ENCODE data around the gene WNT9B.
A peak's percentile ranks its signal among the peaks of the same experiment; 100 is the strongest.

WNT9B gene

GRCh38 chr17:46929413-46929812, 78.0 kb downstream of the WNT9B start:
- no peaks in the 10 kb centered on the region for H3K27me3 ChIP-seq (ENCODE audit: control insufficient read depth in 1 of 2, insufficient read depth in 1 of 2, low read length in 2 of 2)
- no peak overlapping the region for H3K4ac ChIP-seq (ENCODE audit: low read depth in 1 of 2, low read length in 2 of 2)
- H4K91ac ChIP-seq (ENCODE audit: low read length) = no peak overlapping the region
- H2BK5ac ChIP-seq (ENCODE audit: low read depth, low read length, poor library complexity, severe bottlenecking) = no peak overlapping the region
- H2AFZ ChIP-seq (ENCODE audit: low read depth, low read length) = no peak overlapping the region
- no peak overlapping the region for H3K23ac ChIP-seq (ENCODE audit: low read length in 2 of 2)
- 29% methylated on average over 2 of the region's 6 CpGs for WGBS
- H3K4me2 ChIP-seq (ENCODE audit: low read length, poor library complexity, severe bottlenecking) = no peak overlapping the region
- peak overlapping the region; percentile 27 for H3K9ac ChIP-seq (ENCODE audit: low read length)
- H2BK15ac ChIP-seq (ENCODE audit: low read depth, poor library complexity, severe bottlenecking) = no peak overlapping the region
- H3K27ac ChIP-seq (ENCODE audit: low read length, poor library complexity, severe bottlenecking) = no peak overlapping the region
- H4K8ac ChIP-seq (ENCODE audit: low read length) = no peak overlapping the region
- H3K4me3 ChIP-seq (ENCODE audit: insufficient read depth in 1 of 2, low read depth in 1 of 2, low read length in 2 of 2) = no peak overlapping the region
- H3K79me1 ChIP-seq (replicated peaks; ENCODE audit: low read length, poor library complexity, severe bottlenecking) = peaks cover 28% of the 10 kb centered on the region
- no peaks in the 10 kb centered on the region for H3K9me3 ChIP-seq (ENCODE audit: control insufficient read depth, low read length)
- no peak overlapping the region for H3K14ac ChIP-seq (ENCODE audit: low read length in 2 of 2)
- no peak overlapping the region for H3K18ac ChIP-seq (ENCODE audit: low read depth in 1 of 2, low read length in 2 of 2)
- H2BK12ac ChIP-seq (ENCODE audit: low read length in 2 of 2) = no peak overlapping the region
- H2BK120ac ChIP-seq (ENCODE audit: low read depth, low read length) = no peak overlapping the region
- peak; percentile 83 for DNase-seq
- peaks cover 28 to 61% of the 10 kb centered on the region in 2 experiments for H3K36me3 ChIP-seq (ENCODE audit: control insufficient read depth in 1 of 2, insufficient read depth in 2 of 2, low read depth in 1 of 2, low read length in 2 of 2)
- H3K4me1 ChIP-seq (ENCODE audit: control insufficient read depth, insufficient read depth, low read depth, low read length) = peaks cover 3% of the 10 kb centered on the region
- no peak overlapping the region for H2AK5ac ChIP-seq (ENCODE audit: low read length, severe bottlenecking)

- Histone ChIP-seq H3K27ac (ENCODE audit: low read length, poor library complexity, severe bottlenecking) (no peak overlapping the region), H2BK5ac (ENCODE audit: low read depth, low read length, poor library complexity, severe bottlenecking) (no peak overlapping the region), H4K91ac (ENCODE audit: low read length) (no peak overlapping the region), H4K8ac (ENCODE audit: low read length) (no peak overlapping the region), H3K27me3 (ENCODE audit: control insufficient read depth in 1 of 2, insufficient read depth in 1 of 2, low read length in 2 of 2) (no peaks in the 10 kb centered on the region), H3K4ac (ENCODE audit: low read depth in 1 of 2, low read length in 2 of 2) (no peak overlapping the region), H2BK12ac (ENCODE audit: low read length in 2 of 2) (no peak overlapping the region), H2AFZ (ENCODE audit: low read depth, low read length) (no peak overlapping the region), H3K36me3 (ENCODE audit: control insufficient read depth in 1 of 2, insufficient read depth in 2 of 2, low read depth in 1 of 2, low read length in 2 of 2) (peaks cover 33 to 67% of the 10 kb centered on the region in 2 experiments), H3K18ac (ENCODE audit: low read depth in 1 of 2, low read length in 2 of 2) (no peak overlapping the region), H2BK120ac (ENCODE audit: low read depth, low read length) (no peak overlapping the region), H2AK5ac (ENCODE audit: low read length, severe bottlenecking) (no peak overlapping the region), H3K14ac (ENCODE audit: low read length in 2 of 2) (no peak overlapping the region), H3K4me3 (ENCODE audit: insufficient read depth in 1 of 2, low read depth in 1 of 2, low read length in 2 of 2) (no peak overlapping the region), H3K4me2 (ENCODE audit: low read length, poor library complexity, severe bottlenecking) (no peak overlapping the region), H2BK15ac (ENCODE audit: low read depth, poor library complexity, severe bottlenecking) (no peak overlapping the region), H3K9me3 (ENCODE audit: control insufficient read depth, low read length) (no peaks in the 10 kb centered on the region), H3K9ac (ENCODE audit: low read length) (no peak overlapping the region), H3K23ac (ENCODE audit: low read length in 2 of 2) (no peak overlapping the region), H3K4me1 (ENCODE audit: control insufficient read depth, insufficient read depth, low read depth, low read length) (peaks cover 3% of the 10 kb centered on the region), H3K79me1 (replicated peaks; ENCODE audit: low read length, poor library complexity, severe bottlenecking) (peaks cover 33% of the 10 kb centered on the region)
- DNase-seq = no peak
- 97% methylated on average over 4 of the region's 4 CpGs for WGBS
Measured at GRCh38 chr17:46930051-46930450, 78.7 kb downstream of the WNT9B start.

- DNase-seq = no peak
- no peak overlapping the region for H2BK5ac ChIP-seq (ENCODE audit: low read depth, low read length, poor library complexity, severe bottlenecking)
- H3K9me3 ChIP-seq (ENCODE audit: control insufficient read depth, low read length) = no peaks in the 10 kb centered on the region
- WGBS = 52% methylated on average over 3 of the region's 4 CpGs
- no peak overlapping the region for H3K27ac ChIP-seq (ENCODE audit: low read length, poor library complexity, severe bottlenecking)
- H4K91ac ChIP-seq (ENCODE audit: low read length) = no peak overlapping the region
- H3K4me3 ChIP-seq (ENCODE audit: insufficient read depth in 1 of 2, low read depth in 1 of 2, low read length in 2 of 2) = no peak overlapping the region
- H3K79me1 ChIP-seq (replicated peaks; ENCODE audit: low read length, poor library complexity, severe bottlenecking) = peaks cover 47% of the 10 kb centered on the region
- H3K4me2 ChIP-seq (ENCODE audit: low read length, poor library complexity, severe bottlenecking) = no peak overlapping the region
- no peak overlapping the region for H3K14ac ChIP-seq (ENCODE audit: low read length in 2 of 2)
- peak overlapping the region; percentile 9 for H3K9ac ChIP-seq (ENCODE audit: low read length)
- no peak overlapping the region for H2BK15ac ChIP-seq (ENCODE audit: low read depth, poor library complexity, severe bottlenecking)
- H2BK12ac ChIP-seq (ENCODE audit: low read length in 2 of 2) = no peak overlapping the region
- no peak overlapping the region for H3K4ac ChIP-seq (ENCODE audit: low read depth in 1 of 2, low read length in 2 of 2)
- no peak overlapping the region for H2AK5ac ChIP-seq (ENCODE audit: low read length, severe bottlenecking)
- no peak overlapping the region for H3K23ac ChIP-seq (ENCODE audit: low read length in 2 of 2)
- no peak overlapping the region for H2BK120ac ChIP-seq (ENCODE audit: low read depth, low read length)
- H3K27me3 ChIP-seq (ENCODE audit: control insufficient read depth in 1 of 2, insufficient read depth in 1 of 2, low read length in 2 of 2) = no peaks in the 10 kb centered on the region
- H4K8ac ChIP-seq (ENCODE audit: low read length) = no peak overlapping the region
- H3K36me3 ChIP-seq (ENCODE audit: control insufficient read depth in 1 of 2, insufficient read depth in 2 of 2, low read depth in 1 of 2, low read length in 2 of 2) = peaks cover 46 to 78% of the 10 kb centered on the region in 2 experiments
- no peak overlapping the region for H2AFZ ChIP-seq (ENCODE audit: low read depth, low read length)
- H3K4me1 ChIP-seq (ENCODE audit: control insufficient read depth, insufficient read depth, low read depth, low read length) = peaks cover 3% of the 10 kb centered on the region
- H3K18ac ChIP-seq (ENCODE audit: low read depth in 1 of 2, low read length in 2 of 2) = no peak overlapping the region
Measured at GRCh38 chr17:46931596-46931995, 80.2 kb downstream of the WNT9B start.

GRCh38 chr17:46935658-46936266, 84.4 kb downstream of the WNT9B start:
- 63% methylated on average over 7 of the region's 7 CpGs for WGBS
- Histone ChIP-seq H2BK5ac (ENCODE audit: low read depth, low read length, poor library complexity, severe bottlenecking) (no peak overlapping the region), H2BK15ac (ENCODE audit: low read depth, poor library complexity, severe bottlenecking) (no peak overlapping the region), H3K23ac (ENCODE audit: low read length in 2 of 2) (no peak overlapping the region), H2BK120ac (ENCODE audit: low read depth, low read length) (no peak overlapping the region), H3K36me3 (ENCODE audit: control insufficient read depth in 1 of 2, insufficient read depth in 2 of 2, low read depth in 1 of 2, low read length in 2 of 2) (peaks cover 72 to 100% of the 10 kb centered on the region in 2 experiments), H3K4me2 (ENCODE audit: low read length, poor library complexity, severe bottlenecking) (no peak overlapping the region), H4K8ac (ENCODE audit: low read length) (no peak overlapping the region), H2AFZ (ENCODE audit: low read depth, low read length) (no peak overlapping the region), H3K4me1 (ENCODE audit: control insufficient read depth, insufficient read depth, low read depth, low read length) (no peaks in the 10 kb centered on the region), H3K79me1 (replicated peaks; ENCODE audit: low read length, poor library complexity, severe bottlenecking) (peaks cover 43% of the 10 kb centered on the region), H3K4ac (ENCODE audit: low read depth in 1 of 2, low read length in 2 of 2) (no peak overlapping the region), H3K4me3 (ENCODE audit: insufficient read depth in 1 of 2, low read depth in 1 of 2, low read length in 2 of 2) (no peak overlapping the region), H3K9me3 (ENCODE audit: control insufficient read depth, low read length) (no peaks in the 10 kb centered on the region), H4K91ac (ENCODE audit: low read length) (no peak overlapping the region), H3K18ac (ENCODE audit: low read depth in 1 of 2, low read length in 2 of 2) (no peak overlapping the region), H3K14ac (ENCODE audit: low read length in 2 of 2) (no peak overlapping the region), H3K27me3 (ENCODE audit: control insufficient read depth in 1 of 2, insufficient read depth in 1 of 2, low read length in 2 of 2) (no peaks in the 10 kb centered on the region), H2AK5ac (ENCODE audit: low read length, severe bottlenecking) (no peak overlapping the region), H3K27ac (ENCODE audit: low read length, poor library complexity, severe bottlenecking) (no peak overlapping the region), H3K9ac (ENCODE audit: low read length) (peak overlapping the region; percentile 26), H2BK12ac (ENCODE audit: low read length in 2 of 2) (no peak overlapping the region)
- no peak for DNase-seq

Data from mesenchymal stem cell (in vitro differentiated cells and primary cell).